HG02970 (cell line): ENCODE results near the gene SLC10A4.
"Not testable (repeated sequence)": the region's sequence is repeated elsewhere in the genome, so short reads cannot be mapped to it uniquely, and the experiment has no call there.

Source experiments
- ATAC-seq: cut with Tn5 transposase; IDR thresholded peaks from one replicate; pipeline ENCODE4 v1.9.1; 2021; ENCODE audit warnings: mild to moderate bottlenecking, moderate library complexity, moderate number of reproducible peaks; ENCODE audit not compliant: unreplicated experiment, low FRiP score

SLC10A4 gene

DNA sequence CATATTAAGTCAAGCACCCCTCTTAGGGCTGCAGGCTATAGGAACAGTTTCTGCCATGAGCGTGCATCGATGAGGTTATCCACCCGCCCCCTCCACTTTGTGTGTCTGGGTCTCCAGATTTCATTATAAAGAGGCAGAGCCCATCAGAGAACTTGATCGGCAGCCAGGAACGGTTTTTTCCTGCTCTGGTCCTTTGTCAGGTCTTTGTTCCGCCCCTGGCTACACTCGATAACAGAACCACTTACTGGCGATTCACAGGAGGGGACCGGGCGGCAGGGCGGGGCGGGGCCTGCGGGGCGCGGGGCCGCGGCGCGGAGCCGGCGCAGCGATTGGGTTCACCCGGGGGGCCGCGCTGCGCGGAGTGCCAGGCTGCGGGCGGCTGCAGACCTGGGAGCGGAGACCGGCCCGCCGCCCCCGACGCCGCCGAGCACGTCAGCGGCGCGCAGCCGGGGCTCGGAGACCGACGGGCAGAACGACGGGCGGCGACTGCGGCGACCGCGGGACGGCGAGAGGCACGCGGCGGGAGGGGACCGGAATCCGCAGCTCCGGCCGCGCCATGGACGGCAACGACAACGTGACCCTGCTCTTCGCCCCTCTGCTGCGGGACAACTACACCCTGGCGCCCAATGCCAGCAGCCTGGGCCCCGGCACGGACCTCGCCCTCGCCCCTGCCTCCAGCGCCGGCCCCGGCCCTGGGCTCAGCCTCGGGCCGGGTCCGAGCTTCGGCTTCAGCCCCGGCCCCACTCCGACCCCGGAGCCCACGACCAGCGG lies at the start of gene SLC10A4:
TSS of gene SLC10A4 (plus strand) at position 338 of the 771 bp plus-strand sequence. CDS start at position 557, 219 bp downstream.
- ATAC-seq = no peak

GRCh38 chr4:48436318-48436717 lies 46.8 kb upstream of the SLC10A4 start:
- no peak for ATAC-seq

DNA sequence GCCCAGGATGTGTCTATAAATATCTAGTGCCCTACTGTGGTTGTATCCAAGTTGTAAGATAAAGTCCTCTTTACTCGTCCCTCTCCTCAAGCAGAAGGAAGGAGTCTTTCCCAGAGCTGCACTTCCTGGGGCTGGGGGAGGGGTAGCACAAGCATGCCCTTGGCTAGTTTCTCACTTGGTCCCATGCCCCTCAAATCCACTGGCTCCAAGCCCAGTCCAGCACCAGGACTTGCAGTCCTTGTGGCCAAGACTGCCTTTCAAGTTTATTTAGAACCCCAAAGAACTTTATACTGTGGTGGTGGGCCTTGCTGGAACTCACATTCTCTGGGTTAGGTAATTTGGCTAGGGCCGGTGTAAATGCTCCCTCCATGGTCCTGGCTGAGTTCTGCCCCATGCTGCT lies 43.2 kb upstream of the SLC10A4 start:
- no peak for ATAC-seq

DNA sequence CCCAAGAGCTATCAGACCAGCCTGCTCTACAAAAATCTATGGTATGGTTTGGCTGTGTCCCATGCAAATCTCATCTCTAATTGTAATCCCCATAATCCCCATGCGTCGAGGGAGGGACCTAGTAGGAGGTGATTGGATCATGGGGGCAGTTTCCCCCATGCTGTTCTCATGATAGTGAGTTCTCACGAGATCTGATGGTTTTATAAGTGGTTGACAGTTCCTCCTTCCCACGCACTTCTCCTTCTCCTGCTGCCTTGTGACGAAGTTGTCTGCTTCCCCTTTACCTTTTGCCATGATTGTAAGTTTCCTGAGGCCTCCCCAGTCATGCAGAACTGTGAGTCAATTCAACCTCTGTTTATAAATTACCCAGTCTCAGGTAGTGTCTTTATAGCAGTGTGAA lies 42.2 kb upstream of the SLC10A4 start:
- not testable (repeated sequence) for ATAC-seq

DNA sequence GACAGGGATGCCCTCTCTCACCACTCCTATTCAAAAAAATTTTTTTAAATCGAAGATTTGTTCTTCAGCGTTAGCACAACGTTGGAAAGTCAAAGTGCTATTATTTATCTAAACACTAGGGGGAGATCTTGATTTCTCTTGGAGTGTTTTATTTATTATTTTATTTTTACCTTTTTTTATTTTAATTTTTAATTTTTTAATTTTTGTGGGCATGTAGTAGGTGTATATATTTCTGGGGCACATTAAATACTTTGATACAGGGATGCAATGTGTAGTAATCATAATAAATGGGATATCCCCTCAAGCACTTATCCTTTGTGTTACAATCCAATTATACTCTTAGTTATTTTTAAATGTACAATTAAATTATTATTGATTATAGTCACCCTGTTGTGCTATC lies 37.4 kb upstream of the SLC10A4 start:
- ATAC-seq = no peak

DNA sequence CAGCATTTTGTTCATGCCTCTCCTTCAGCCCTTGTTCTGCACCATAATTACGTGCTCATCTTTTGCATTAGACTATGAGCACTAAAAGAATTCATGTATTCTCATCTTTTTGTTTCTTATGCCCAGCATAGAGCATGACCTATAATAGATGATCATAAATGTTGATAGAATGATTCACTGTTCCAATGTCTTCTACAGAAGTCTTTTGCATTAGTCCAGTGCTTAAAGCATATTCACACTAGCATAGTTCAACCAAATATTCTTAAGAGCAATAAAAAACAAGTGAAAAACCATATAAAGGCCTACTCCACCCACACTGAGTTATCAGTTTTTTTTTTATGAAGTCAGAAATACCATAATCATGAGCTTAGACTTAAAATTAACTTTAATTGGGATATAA lies 36.5 kb upstream of the SLC10A4 start:
- ATAC-seq = no peak

DNA sequence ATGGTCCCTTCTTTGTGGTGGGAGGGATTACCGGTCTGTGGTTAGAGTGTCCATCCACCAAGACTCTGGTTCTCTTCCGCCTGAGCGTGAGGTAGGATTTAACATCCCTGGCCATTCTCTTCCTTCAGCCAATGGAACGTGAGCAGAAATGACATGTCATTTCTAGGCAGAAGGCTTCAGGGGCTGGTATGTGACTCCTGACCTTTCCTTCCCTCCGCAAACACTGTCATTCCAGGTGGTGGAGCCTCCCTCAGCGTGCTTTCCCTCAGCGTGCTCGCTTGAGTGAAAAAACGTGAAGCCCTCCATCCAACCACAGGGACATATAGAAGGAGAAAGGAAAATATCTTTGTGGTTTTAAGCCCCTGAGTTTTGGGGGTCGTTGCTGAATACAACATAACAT lies 34.0 kb upstream of the SLC10A4 start:
- no peak for ATAC-seq

- no peak for ATAC-seq
Measured at GRCh38 chr4:48450740-48451139, 32.4 kb upstream of the SLC10A4 start.

DNA sequence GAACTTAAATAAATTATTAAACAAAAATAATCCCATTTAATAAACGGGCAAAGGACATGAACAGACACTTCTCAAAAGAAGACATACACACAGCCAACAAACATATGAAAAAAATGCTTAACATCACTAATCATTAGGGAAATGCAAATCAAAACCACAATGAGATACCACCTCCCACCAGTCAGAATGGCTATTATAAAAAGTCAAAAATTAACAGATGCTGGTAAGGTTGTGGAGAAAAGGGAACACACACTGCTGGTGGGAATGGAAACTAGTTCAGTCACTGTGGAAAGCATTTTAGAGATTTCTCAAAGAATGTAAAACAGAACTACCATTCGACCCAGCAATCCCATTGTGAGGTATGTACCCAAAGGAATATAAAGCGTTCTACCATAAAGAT lies 31.5 kb upstream of the SLC10A4 start:
- not testable (repeated sequence) for ATAC-seq

DNA sequence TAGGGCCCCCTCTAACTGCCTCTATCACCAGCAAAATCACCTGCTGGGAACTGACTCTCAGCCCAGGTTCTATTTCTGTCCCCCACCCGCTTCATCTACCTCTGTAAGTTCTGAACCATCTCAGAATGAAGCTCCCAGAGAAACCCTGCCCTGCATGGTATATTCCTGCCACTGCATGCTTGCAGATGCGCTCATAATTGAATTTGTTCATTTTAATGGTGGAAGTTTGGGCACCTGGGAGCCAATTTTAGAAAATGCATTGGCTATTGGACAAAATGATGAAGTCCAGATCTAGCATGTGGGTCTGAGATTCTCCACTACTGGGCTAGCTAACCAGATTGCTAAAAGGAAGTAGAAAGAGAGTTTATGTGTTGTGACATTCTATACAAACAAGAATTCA lies 28.6 kb upstream of the SLC10A4 start:
- no peak for ATAC-seq

GRCh38 chr4:48461000-48461399 lies 22.1 kb upstream of the SLC10A4 start:
- ATAC-seq = no peak

DNA sequence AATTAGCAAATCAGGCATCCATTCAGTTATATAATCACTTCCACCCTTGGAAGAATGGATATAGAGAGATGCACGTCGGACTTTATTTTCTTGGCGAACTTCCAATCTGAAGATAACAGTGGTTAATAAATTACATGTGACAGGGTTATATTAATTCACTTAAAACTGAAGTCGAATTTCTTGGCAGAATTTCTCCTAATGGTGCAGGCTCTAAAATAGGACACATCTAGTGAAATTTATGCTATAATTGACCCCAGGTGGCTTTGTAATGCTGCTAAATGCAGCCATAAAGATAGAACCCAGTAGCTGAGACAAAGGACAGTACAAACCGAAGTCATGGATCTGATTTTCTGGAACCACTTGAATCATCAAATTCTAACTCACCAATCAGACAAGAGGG lies 20.8 kb upstream of the SLC10A4 start:
- no peak for ATAC-seq

DNA sequence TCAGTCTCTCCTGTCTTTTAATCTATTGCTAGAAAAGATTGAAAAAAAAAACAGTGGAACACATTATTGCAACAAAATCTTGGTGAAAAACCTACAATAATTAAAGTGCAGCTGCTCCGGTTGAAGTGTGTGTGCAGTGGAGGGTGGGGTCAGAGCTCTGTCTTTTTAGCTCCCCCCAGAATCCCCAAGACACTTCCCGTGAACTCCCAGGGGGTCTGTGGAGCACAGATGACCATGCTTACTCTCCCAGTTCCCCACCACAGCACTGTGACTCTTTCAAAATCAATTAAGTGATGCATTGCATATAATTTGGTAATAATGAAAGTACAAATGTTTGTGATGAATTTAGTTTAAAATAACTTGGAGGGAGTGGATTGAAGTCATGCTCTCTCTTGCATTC lies 15.7 kb upstream of the SLC10A4 start:
- no peak for ATAC-seq

DNA sequence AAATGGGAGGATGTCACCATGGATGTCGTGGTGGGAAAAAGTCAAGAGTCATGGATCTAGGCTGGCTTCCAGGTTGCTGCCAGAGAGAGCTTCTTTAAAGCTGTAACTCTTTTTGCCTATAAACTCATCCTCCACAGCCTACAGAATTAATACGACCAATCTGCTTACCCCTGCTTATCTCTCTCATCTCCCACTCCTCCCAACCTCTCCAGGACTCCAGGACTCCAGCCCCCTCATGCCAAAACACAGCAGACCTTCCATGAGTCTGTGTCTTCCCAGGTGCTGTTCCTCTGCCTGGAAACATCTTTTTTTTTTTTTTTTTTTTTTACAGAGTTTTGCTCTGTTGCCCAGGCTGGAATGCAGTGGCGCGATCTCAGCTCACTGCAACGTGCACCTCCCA lies 15.3 kb upstream of the SLC10A4 start:
- no peak for ATAC-seq

DNA sequence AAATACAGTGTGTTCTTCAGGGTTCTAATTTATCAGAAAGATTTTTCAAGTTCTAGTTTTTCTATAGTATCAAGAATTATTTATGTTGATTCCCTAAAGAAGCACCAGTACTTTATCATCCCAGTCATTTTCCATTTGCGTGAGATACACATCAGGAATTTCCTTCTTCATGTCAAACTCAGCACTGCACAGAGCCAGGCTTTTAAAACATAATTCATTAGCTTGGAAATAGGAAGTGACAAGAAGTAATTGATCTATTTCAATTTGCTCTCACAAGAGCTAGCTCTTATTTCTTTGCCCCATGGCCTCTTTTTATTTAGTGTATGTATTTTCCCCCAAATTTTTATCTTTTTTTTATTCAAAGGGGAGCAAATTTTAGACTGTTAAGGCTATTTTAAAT lies 13.0 kb upstream of the SLC10A4 start:
- ATAC-seq = no peak

DNA sequence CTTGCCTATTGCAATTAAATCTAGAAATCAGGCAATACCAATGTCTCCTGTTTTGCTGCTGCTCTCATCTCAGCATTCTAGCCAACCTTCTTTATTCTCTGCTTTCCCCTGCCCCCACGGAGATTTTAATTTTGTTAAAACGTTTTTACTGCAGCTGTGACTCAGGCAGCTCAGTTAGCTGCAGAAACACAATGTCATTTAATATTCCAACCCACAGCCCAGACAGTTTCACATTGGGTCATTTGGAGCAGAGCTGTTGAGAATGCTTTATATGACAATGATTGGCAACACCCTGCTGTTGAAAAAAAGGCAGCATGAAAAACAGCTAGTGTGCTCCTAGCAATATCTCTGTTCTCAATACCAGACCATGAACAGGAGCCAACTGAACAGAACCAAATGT lies 12.6 kb upstream of the SLC10A4 start:
- ATAC-seq = no peak

GRCh38 chr4:48472794-48473193 lies 10.3 kb upstream of the SLC10A4 start:
- no peak for ATAC-seq

- no peak for ATAC-seq
Measured at GRCh38 chr4:48475770-48476169, 7.4 kb upstream of the SLC10A4 start.

GRCh38 chr4:48478273-48478672 lies 4.9 kb upstream of the SLC10A4 start:
- no peak for ATAC-seq

- ATAC-seq = no peak
Measured at GRCh38 chr4:48481581-48481980, 1.6 kb upstream of the SLC10A4 start.

- ATAC-seq = no peak
Measured at GRCh38 chr4:48483777-48484493, 792 bp downstream of the SLC10A4 start.
